ENCODE measurements around the gene AP1B1.

The AP1B1 gene

GRCh38 chr22:29311464-29312217 lies 76.7 kb downstream of the AP1B1 start:
- DNase-seq, result no peak

- DNase-seq, result peak; percentile 52 to 55
Observed at GRCh38 chr22:29310863-29311339, 77.5 kb downstream of the AP1B1 start.

- no peak for DNase-seq
Observed at GRCh38 chr22:29310065-29310862, 78.1 kb downstream of the AP1B1 start.

GRCh38 chr22:29309332-29310064 lies 78.9 kb downstream of the AP1B1 start:
- no peak for DNase-seq

- DNase-seq, result no peak
Observed at GRCh38 chr22:29308791-29309262, 79.5 kb downstream of the AP1B1 start.

GRCh38 chr22:29308148-29308790 lies 80.1 kb downstream of the AP1B1 start:
- no peak for DNase-seq

- DNase-seq, result no peak
Observed at GRCh38 chr22:29307596-29308147, 80.7 kb downstream of the AP1B1 start.

GRCh38 chr22:29306835-29307595 lies 81.4 kb downstream of the AP1B1 start:
- no peak for DNase-seq

- DNase-seq, result no peak
Observed at GRCh38 chr22:29306175-29306834, 82.1 kb downstream of the AP1B1 start, which contains the start of gene GAS2L1. TSS of gene GAS2L1 (plus strand) at chr22:29306650. CDS start at chr22:29308106, 1,456 bp downstream.

GRCh38 chr22:29305836-29306174 lies 82.6 kb downstream of the AP1B1 start:
- no peak for DNase-seq

- DNase-seq, result no peak
Observed at GRCh38 chr22:29302681-29303465, 85.5 kb downstream of the AP1B1 start.

- no peak for DNase-seq
Observed at GRCh38 chr22:29302402-29302680, 86.0 kb downstream of the AP1B1 start.

GRCh38 chr22:29301716-29302401 lies 86.5 kb downstream of the AP1B1 start:
- DNase-seq, result no peak

- no peak for DNase-seq
Observed at GRCh38 chr22:29300807-29301601, 87.4 kb downstream of the AP1B1 start.

GRCh38 chr22:29300467-29300806 lies 87.9 kb downstream of the AP1B1 start:
- DNase-seq, result no peak

- DNase-seq, result no peak
Observed at GRCh38 chr22:29299136-29299900, 89.1 kb downstream of the AP1B1 start.

GRCh38 chr22:29298641-29299040 lies 89.7 kb downstream of the AP1B1 start:
- DNase-seq, result no peak

- DNase-seq, result no peak
Observed at GRCh38 chr22:29292379-29292778, 96.0 kb downstream of the AP1B1 start.
